Fibroblast of lung (primary cell): Measurements from ENCODE around the gene HECTD4.

ENCODE experiments used
- CTCF ChIP-seq, 2 donors: IDR thresholded peaks in 1 of 2; conservative IDR thresholded peaks in 1 of 2; 1 replicate in 1 of 2; 2 replicates in 1 of 2; pipeline ENCODE4 v1.5.1; 2011 to 2012; ENCODE audit warnings: low read length in 2 of 2, control low read depth in 1 of 2, inconsistent platforms in 1 of 2, low read depth in 1 of 2, mild to moderate bottlenecking in 1 of 2
- EZH2 ChIP-seq: IDR thresholded peaks from 2 replicates; pipeline ENCODE4 v1.5.1; 2012; ENCODE audit warnings: low read length, control low read depth, mild to moderate bottlenecking; ENCODE audit errors: missing control alignments

GRCh38 chr12:112425582-112426382 lies 43.6 kb upstream of the HECTD4 start:
- TF ChIP-seq EZH2 (no peak), CTCF (conservative IDR thresholded peaks at IDR 0.05 in 1 of 2, IDR thresholded peaks at IDR 0.05 in 1 of 2; ENCODE audit: low read depth in 1 of 2, low read length in 2 of 2) (no peak)
